ES-I3 (cell line): ENCODE measurements around the gene SCAI.
"Not testable (repeated sequence)": the region's sequence is repeated elsewhere in the genome, so short reads cannot be mapped to it uniquely, and the experiment has no call there.

Source experiments
- H3K36me3 ChIP-seq: 2 replicates; pipeline ENCODE4 v1.6.1; 2013; ENCODE audit warnings: mild to moderate bottlenecking, low read length, control low read depth, moderate library complexity; ENCODE audit not compliant: insufficient read depth
- H3K4me1 ChIP-seq: 2 replicates; pipeline ENCODE4 v1.6.1; 2013; ENCODE audit warnings: mild to moderate bottlenecking, control low read depth, low read length; ENCODE audit not compliant: insufficient read depth
- H3K9ac ChIP-seq: 2 replicates; pipeline ENCODE4 v1.6.1; 2013; ENCODE audit warnings: low read depth, mild to moderate bottlenecking, low read length, moderate library complexity
- H3K9me3 ChIP-seq: 2 replicates; pipeline ENCODE4 v1.6.1; 2013; ENCODE audit warnings: mild to moderate bottlenecking, low read length, moderate library complexity; ENCODE audit not compliant: control insufficient read depth, insufficient read depth

SCAI gene

GRCh38 chr9:125140576-125140975, 2.8 kb downstream of the SCAI start:
- Histone ChIP-seq H3K9ac (no peak overlapping the region), H3K4me1 (no peaks in the 10 kb centered on the region; the same call in 1 of the 2 replicates), H3K36me3 (no peaks in the 10 kb centered on the region; the same call in 1 of the 2 replicates), H3K9me3 (no peaks in the 10 kb centered on the region)

- no peak overlapping the region for H3K9ac ChIP-seq
- no peaks in the 10 kb centered on the region for H3K4me1 ChIP-seq
- no peaks in the 10 kb centered on the region; the same call in 1 of the 2 replicates for H3K36me3 ChIP-seq
- no peaks in the 10 kb centered on the region for H3K9me3 ChIP-seq
Measured at GRCh38 chr9:125137200-125137599, 6.1 kb downstream of the SCAI start.

GRCh38 chr9:125134976-125135375, 8.4 kb downstream of the SCAI start:
- no peak overlapping the region for H3K9ac ChIP-seq
- H3K36me3 ChIP-seq, result no peaks in the 10 kb centered on the region; the same call in 1 of the 2 replicates
- no peaks in the 10 kb centered on the region for H3K9me3 ChIP-seq
- H3K4me1 ChIP-seq, result no peaks in the 10 kb centered on the region

- H3K36me3 ChIP-seq, result no peaks in the 10 kb centered on the region
- H3K4me1 ChIP-seq, result no peaks in the 10 kb centered on the region
- no peaks in the 10 kb centered on the region for H3K9me3 ChIP-seq
- H3K9ac ChIP-seq, result no peak overlapping the region
Measured at GRCh38 chr9:125133403-125134329, 9.7 kb downstream of the SCAI start.

GRCh38 chr9:125131778-125132177, 11.6 kb downstream of the SCAI start:
- H3K9ac ChIP-seq, result no peak overlapping the region
- H3K4me1 ChIP-seq, result no peaks in the 10 kb centered on the region
- no peaks in the 10 kb centered on the region for H3K36me3 ChIP-seq
- H3K9me3 ChIP-seq, result no peaks in the 10 kb centered on the region

GRCh38 chr9:125126019-125126746, 17.1 kb downstream of the SCAI start:
- H3K4me1 ChIP-seq, result no peaks in the 10 kb centered on the region; the same call in 1 of the 2 replicates
- H3K9me3 ChIP-seq, result no peaks in the 10 kb centered on the region
- no peaks in the 10 kb centered on the region for H3K36me3 ChIP-seq
- H3K9ac ChIP-seq, result no peak overlapping the region

- Histone ChIP-seq H3K9me3 (no peaks in the 10 kb centered on the region), H3K9ac (no peak overlapping the region), H3K36me3 (no peaks in the 10 kb centered on the region), H3K4me1 (no peaks in the 10 kb centered on the region; the same call in 1 of the 2 replicates)
Measured at GRCh38 chr9:125125523-125125922, 17.8 kb downstream of the SCAI start.

- no peaks in the 10 kb centered on the region for H3K9me3 ChIP-seq
- no peak overlapping the region for H3K9ac ChIP-seq
- no peaks in the 10 kb centered on the region for H3K4me1 ChIP-seq
- no peaks in the 10 kb centered on the region for H3K36me3 ChIP-seq
Measured at GRCh38 chr9:125121146-125121545, 22.2 kb downstream of the SCAI start.

GRCh38 chr9:125119643-125120286, 23.6 kb downstream of the SCAI start:
- Histone ChIP-seq H3K4me1 (no peaks in the 10 kb centered on the region), H3K9ac (no peak overlapping the region), H3K9me3 (no peaks in the 10 kb centered on the region), H3K36me3 (no peaks in the 10 kb centered on the region)

- not testable (repeated sequence) for H3K36me3 ChIP-seq, H3K9me3 ChIP-seq, H3K4me1 ChIP-seq, H3K9ac ChIP-seq
Measured at GRCh38 chr9:125118696-125119095, 24.6 kb downstream of the SCAI start.

GRCh38 chr9:125114503-125114902, 28.8 kb downstream of the SCAI start:
- not testable (repeated sequence) for H3K9me3 ChIP-seq, H3K36me3 ChIP-seq, H3K9ac ChIP-seq, H3K4me1 ChIP-seq

GRCh38 chr9:125110464-125110863, 32.9 kb downstream of the SCAI start:
- Histone ChIP-seq H3K9ac (no peak overlapping the region), H3K9me3 (peaks cover 4% of the 10 kb centered on the region), H3K36me3 (no peaks in the 10 kb centered on the region), H3K4me1 (no peaks in the 10 kb centered on the region)

- not testable (repeated sequence) for H3K9me3 ChIP-seq, H3K36me3 ChIP-seq, H3K9ac ChIP-seq, H3K4me1 ChIP-seq
Measured at GRCh38 chr9:125108541-125108940, 34.8 kb downstream of the SCAI start.

- Histone ChIP-seq H3K4me1 (no peaks in the 10 kb centered on the region), H3K9ac (no peak overlapping the region), H3K36me3 (no peaks in the 10 kb centered on the region), H3K9me3 (peaks cover 2% of the 10 kb centered on the region)
Measured at GRCh38 chr9:125106285-125106893, 36.9 kb downstream of the SCAI start.
